ENCODE data around the gene BAIAP2L2.

DNA sequence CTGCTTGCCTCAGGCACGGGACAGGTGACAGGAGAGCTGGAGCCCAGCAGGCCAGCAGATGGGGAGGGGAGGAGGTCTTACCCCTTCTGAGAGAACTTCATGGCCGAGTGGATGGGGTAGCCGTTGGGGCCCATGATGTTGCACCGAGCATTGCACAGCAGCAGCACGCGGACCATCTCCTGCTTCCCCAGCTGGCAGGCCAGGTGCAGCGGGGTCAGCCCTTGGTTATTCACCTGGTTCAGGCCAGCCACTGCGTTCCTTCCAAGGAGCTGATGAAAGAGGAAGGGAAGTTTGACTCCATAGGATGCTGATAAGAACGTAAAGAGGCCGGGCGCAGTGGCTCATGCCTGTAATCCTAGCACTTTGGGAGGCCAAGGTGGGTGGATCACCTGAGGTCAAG is 29.4 kb upstream of the BAIAP2L2 start:
- TF ChIP-seq EZH2 (IDR thresholded peaks at IDR 0.05) (no peak), POLR2AphosphoS5 (IDR thresholded peaks at IDR 0.05; ENCODE audit: borderline replicate concordance, low read depth, low read length) (no peak), FOXP2 (optimal IDR thresholded peaks at IDR 0.05; ENCODE audit: control extremely low read depth, extremely low read length, insufficient read depth) (no peak)

All from SK-N-MC (cell line).